RWPE1 (cell line): Measurements from ENCODE around the gene RSRC2.

Source experiments
- CTCF ChIA-PET: fragments of 350-600 bp; sonication (Branson Sonifier 250); formaldehyde crosslinking; extraction: SDS; loops from one replicate; lab custom pipeline; 2021; lab: Yijun Ruan, JAX
- POLR2A ChIA-PET: fragments of 400-600 bp; formaldehyde crosslinking; extraction: SDS; loops from one replicate; lab custom pipeline; 2020; ENCODE audit warnings: antibody characterized with exemption; ENCODE audit not compliant: low non-redundant PET; lab: Yijun Ruan, JAX
- DNase-seq: peaks from one replicate; pipeline ENCODE4 v3.0.0; 2012; ENCODE audit warnings: low spot score
- H3K27ac ChIP-seq: fragments of 450-650 bp; 2 replicates; pipeline ENCODE4 v1.5.1; 2017
- TF ChIP-seq, protein P1 (sequence below): fragments of 450-650 bp; conservative IDR thresholded peaks from 2 replicates; pipeline ENCODE4 v1.5.1; 2017; ENCODE audit warnings: low read depth, mild to moderate bottlenecking

Gene RSRC2

GRCh38 chr12:122520676-122521075, 6.1 kb downstream of the RSRC2 start:
- ChIA-PET POLR2A (no interaction called here), CTCF (no interaction called here)
- DNase-seq, result no peak
- TF ChIP-seq, protein P1, sequence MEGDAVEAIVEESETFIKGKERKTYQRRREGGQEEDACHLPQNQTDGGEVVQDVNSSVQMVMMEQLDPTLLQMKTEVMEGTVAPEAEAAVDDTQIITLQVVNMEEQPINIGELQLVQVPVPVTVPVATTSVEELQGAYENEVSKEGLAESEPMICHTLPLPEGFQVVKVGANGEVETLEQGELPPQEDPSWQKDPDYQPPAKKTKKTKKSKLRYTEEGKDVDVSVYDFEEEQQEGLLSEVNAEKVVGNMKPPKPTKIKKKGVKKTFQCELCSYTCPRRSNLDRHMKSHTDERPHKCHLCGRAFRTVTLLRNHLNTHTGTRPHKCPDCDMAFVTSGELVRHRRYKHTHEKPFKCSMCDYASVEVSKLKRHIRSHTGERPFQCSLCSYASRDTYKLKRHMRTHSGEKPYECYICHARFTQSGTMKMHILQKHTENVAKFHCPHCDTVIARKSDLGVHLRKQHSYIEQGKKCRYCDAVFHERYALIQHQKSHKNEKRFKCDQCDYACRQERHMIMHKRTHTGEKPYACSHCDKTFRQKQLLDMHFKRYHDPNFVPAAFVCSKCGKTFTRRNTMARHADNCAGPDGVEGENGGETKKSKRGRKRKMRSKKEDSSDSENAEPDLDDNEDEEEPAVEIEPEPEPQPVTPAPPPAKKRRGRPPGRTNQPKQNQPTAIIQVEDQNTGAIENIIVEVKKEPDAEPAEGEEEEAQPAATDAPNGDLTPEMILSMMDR, result no peak
- no peak overlapping the region for H3K27ac ChIP-seq

DNA sequence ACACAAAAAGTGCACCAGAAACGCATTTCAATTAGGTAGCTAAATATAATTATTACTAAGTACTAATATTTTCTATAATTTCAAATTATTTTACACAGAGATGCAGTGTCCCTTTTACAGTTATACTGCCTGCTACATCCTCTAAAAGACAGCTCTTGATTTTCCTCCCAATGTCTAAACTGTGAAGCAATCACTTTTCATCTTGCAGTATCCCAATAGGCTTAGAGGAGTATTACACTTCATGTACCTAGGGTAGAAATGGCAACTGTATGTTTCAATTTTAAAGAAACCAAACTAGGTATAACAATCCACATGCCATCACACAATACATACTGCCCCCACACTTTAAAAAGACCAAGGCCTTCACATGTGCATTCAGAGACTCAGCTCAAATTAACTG, 7.3 kb downstream of the RSRC2 start:
- TF ChIP-seq, protein P1, result no peak
- H3K27ac ChIP-seq, result no peak overlapping the region
- ChIA-PET CTCF (no interaction called here), POLR2A (no interaction called here)
- DNase-seq, result no peak

DNA sequence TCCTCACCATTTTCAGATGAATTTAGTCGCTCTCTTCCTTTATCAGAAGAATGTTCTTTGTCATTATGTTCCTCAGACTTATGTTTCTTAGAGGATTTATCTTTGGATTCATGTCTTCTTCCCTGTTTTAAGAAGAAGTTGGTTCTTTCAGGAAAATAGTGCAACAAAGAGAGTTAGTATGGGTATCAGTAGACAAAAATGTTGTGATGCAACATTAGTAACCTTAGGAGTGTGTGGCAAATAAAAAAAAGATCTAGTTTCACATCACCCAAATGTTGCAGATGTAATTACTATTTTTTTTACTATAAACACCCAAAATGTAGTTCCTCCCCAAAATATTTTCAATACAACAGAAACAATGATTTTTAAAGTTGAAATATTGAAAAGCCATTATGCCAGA, 7.8 kb downstream of the RSRC2 start:
- TF ChIP-seq, protein P1, result no peak
- ChIA-PET POLR2A (no interaction called here), CTCF (no interaction called here)

GRCh38 chr12:122517877-122518276, 8.9 kb downstream of the RSRC2 start:
- ChIA-PET CTCF (no interaction called here), POLR2A (no interaction called here)
- peak overlapping the region; percentile 55 for H3K27ac ChIP-seq
- TF ChIP-seq, protein P1, result no peak
- no peak for DNase-seq

More for the DNA sequence above, 7.8 kb downstream of the RSRC2 start:
- DNase-seq, result no peak
- no peak overlapping the region for H3K27ac ChIP-seq

DNA sequence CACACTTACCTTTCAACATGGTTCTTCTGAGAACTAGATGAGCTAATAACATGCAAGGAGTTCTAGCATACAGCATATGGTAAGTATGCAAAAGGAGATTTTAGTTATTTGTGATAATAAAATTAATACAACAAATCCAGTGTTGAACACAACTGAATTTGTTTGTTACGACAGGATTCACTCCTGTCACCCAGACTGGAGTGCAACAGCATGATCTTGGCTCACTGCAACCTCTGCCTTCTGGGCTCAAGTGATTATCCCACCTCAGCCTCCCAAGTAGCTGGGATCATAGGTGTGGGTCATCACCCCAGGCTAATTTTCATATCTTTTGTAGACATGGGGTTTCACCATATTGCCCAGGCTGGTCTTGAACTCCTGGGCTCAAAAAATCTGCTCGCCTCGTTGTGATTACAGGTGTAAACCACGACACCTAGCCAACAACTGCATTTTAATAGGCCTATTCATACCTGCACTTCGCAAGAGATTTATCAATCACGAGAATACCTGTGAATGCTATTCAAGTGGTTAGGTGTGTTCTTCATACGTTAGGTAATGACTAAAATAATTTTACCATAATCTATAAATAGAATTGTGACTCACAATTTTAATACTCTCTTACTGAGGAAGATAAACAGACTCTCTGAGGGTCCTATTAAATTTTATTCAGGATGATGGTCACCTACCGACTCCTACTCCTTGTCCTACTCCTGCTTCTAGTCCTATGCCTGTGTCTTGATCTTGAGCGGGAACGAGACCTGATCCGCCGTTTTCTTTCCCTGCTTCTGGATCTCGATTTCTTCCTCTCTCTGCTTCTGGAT, 10.0 kb downstream of the RSRC2 start:
- H3K27ac ChIP-seq, result no peak overlapping the region
- ChIA-PET CTCF (no interaction called here), POLR2A (no interaction called here)
- TF ChIP-seq, protein P1, result no peak
- no peak for DNase-seq

DNA sequence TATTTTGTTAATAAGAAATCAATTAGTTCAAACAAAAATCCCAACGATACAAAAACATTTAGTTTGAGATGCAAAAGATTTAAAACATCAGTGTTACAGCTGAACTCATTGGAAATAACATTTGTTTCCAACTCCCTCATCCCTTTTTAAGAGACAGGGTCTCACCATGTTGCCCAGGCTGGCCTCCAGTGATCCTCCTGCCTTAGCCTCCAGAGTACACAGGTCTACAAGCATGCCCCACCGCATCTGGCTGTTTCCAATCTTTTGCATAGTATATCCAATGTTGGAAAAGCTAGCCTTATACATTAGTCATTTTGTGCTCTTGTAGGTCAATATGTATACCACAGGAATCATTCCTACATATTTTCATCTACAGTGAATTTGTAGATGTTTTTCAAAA, 11.5 kb downstream of the RSRC2 start:
- TF ChIP-seq, protein P1, result no peak
- ChIA-PET POLR2A (no interaction called here), CTCF (interaction anchor here (0.6 kb wide), 1 partner anchor 13 kb away, joined by 4 read pairs; no protein-coding TSS in a partner anchor)
- DNase-seq, result no peak
- no peak overlapping the region; the same call in 1 of the 2 replicates for H3K27ac ChIP-seq
